Hepatic stellate cell (primary cell): Measurements from ENCODE around the gene CASP5.
"Not testable (repeated sequence)": the region's sequence is repeated elsewhere in the genome, so short reads cannot be mapped to it uniquely, and the experiment has no call there.

Source experiments
- DNase-seq: peaks from one replicate; pipeline ENCODE4 v3.0.0; 2011; ENCODE audit warnings: low spot score

The CASP5 gene

GRCh38 chr11:105033343-105033742, 10.4 kb upstream of the CASP5 start:
- DNase-seq: no peak

- DNase-seq: no peak
Measured at GRCh38 chr11:105032495-105032894, 9.5 kb upstream of the CASP5 start.

DNA sequence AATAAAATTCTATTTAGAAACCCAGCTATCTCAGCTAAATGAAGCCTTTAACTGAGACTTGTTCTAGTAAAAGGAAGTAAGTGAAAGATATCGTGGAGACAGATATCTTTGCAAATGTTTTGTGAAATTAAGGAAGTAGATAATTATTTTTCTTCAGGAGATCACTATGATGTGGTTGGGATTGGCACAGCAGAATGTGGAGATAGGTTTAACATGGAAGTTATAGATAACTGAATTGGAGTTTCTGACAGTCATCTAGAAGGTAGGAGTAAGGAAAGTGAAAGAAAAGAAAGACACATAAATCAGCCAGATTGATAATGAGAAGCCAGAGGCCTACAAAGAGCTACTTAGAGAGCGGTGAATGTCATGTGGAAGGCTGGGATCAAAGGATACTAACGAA, 4.7 kb upstream of the CASP5 start:
- no peak for DNase-seq

DNA sequence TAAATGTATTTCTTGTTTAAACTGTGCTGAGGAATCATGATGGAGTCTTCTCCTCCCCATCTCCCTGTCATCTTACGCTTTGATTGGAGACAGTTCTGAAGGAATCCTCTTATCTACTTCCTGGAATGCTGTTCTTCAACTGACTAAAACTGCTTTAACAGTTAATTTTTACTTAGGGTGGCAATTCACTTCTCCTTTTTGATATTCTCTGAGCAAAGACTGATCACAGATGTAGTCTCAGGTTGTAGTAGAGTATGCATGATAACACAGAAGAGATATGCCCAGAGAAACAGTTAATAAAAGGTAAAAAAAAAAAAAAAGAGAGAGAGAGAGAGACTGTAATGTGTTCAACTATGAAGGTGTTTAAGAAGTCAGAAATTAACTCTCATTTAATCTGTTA, 1.4 kb upstream of the CASP5 start:
- DNase-seq: no peak

- DNase-seq: no peak
Measured at GRCh38 chr11:105022527-105022926, 441 bp downstream of the CASP5 start.

DNA sequence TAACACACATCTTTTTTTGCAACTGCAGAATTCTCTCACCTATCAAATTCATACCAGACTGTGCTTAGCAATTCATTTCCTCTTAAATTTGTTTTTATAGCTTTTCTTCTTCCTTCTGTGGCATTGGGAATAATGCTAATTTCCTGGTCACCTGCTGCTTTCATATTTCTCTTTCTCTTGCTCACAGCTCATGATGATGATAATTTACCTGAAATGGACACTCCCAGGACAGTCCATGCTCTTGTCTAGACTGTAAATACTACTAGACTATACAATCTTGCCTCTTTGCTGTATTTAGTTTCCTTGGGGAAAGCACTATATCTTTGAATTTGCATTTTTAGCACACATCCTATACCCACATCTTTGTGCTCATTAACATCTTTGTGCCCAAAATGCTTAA, 15.5 kb downstream of the CASP5 start:
- no peak for DNase-seq

GRCh38 chr11:105005451-105005845, 17.5 kb downstream of the CASP5 start:
- no peak for DNase-seq

DNA sequence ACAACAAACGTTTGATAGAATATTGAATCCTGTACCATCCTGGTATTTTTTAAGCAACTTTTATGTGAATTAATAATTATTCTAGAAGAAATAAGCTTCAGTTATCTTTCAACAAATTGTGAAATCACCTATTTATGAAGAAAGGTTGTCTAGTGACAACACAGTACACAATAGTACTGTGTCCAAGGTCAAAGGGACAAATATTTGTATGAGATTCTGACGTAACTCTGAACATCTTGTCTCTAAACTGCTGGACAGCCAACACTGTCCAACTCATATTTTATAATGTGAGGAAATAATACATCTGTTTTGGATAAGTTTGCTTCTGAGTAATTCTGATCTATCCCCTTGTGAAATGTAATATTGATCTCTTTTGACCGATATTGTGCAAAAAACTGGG, 18.9 kb downstream of the CASP5 start:
- DNase-seq: no peak

GRCh38 chr11:105003151-105003550, 19.8 kb downstream of the CASP5 start:
- DNase-seq: no peak

- DNase-seq: no peak
Measured at GRCh38 chr11:105000797-105001196, 22.2 kb downstream of the CASP5 start.

DNA sequence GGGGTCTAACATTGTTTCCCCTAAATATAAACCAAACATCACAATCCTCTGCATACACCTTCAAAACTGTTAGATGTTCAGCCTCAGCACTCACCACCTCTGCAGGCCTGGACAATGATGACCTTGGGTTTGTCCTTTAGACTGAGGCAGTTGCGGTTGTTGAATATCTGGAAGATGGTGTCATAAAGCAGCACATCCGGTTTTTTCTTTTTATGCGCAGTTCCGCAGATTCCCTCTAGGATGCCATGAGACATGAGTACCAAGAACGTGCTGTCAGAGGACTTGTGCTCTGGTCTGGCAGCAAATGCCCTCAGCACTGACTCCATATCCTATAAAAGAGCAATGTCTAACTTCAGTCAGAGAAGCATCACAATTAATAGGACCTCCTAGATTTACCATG, 22.8 kb downstream of the CASP5 start:
- DNase-seq: no peak

DNA sequence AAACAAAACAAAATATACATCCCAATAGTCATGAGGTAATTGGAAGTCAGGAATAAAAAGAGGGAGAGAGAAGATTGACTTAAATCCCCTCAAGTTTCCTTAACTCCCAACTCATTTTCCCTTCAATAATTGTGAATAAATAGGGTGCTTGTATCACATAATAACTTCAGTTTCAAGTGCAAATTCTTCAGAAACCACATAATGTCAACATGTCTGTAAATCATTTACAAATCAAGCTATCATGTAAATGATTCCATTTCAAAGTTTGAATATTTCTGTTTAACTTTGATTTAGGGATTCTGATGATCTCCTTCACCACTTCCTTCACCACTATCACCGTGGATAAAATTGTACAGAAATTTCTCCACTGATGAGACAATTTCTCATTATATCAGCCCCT, 23.2 kb downstream of the CASP5 start:
- no peak for DNase-seq

- DNase-seq: peak; percentile 5
Measured at GRCh38 chr11:104997288-104997687, 25.7 kb downstream of the CASP5 start.

- no peak for DNase-seq
Measured at GRCh38 chr11:104995001-104995408, 28.0 kb downstream of the CASP5 start.

GRCh38 chr11:104992781-104993180, 30.2 kb downstream of the CASP5 start:
- no peak for DNase-seq

- DNase-seq: no peak
Measured at GRCh38 chr11:104991994-104992393, 31.0 kb downstream of the CASP5 start.

GRCh38 chr11:104984808-104985207, 38.2 kb downstream of the CASP5 start:
- no peak for DNase-seq

DNA sequence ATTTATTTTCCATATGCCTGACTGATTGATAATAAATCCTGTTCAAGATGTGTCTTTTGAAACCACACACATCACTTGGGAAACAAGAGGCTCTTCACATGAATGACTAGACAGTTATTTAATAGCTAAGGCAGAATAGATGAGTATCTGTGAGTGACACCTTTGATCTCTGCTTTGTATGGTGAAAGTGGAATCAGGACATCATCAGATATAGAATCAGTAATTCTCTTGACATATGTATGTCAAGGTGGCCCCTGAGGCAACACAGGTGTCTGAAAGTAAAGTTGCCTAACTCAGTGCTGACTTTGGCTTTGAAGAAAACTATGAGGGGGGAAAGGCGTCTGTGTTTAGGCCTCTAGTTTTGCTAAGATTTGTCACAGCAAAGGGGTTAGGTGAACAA, 43.1 kb downstream of the CASP5 start:
- no peak for DNase-seq

- DNase-seq: no peak
Measured at GRCh38 chr11:104973616-104974015, 49.4 kb downstream of the CASP5 start.

DNA sequence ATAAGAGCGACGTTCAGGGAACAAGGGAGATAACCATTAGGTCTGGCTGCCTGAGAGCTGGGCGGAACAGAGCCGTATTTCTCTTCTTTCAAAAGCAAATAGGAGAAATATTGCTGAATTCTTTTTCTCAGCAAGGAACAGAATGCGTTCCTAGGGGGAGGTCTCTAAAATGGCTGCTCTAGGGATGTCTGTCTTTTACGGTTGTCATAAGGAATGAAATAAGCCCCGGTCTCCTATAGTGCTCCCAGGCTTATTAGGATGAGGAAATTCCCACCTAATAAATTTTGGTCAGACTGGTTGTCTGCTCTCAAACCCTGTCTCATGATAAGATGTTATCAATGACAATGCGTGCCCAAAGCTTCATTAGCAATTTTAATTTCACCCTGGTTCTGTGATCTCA, 50.0 kb downstream of the CASP5 start:
- DNase-seq: not testable (repeated sequence)

DNA sequence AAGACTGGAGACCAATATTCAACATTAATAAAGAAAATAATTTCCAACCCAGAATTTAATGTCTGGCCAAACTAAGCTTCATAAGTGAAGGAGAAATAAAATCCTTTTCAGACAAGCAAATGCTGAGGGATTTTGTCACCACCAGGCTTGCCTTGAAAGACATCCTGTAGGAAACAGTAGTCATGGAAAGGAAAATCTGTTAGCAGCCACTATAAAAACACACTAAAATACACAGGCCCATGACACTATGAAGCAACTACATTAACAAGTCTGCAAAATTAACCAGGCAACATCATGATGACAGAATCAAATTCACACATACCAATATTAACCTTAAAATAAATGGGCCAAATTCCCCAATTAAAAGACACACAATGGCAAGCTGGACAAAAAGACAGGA, 52.2 kb downstream of the CASP5 start:
- DNase-seq: no peak

DNA sequence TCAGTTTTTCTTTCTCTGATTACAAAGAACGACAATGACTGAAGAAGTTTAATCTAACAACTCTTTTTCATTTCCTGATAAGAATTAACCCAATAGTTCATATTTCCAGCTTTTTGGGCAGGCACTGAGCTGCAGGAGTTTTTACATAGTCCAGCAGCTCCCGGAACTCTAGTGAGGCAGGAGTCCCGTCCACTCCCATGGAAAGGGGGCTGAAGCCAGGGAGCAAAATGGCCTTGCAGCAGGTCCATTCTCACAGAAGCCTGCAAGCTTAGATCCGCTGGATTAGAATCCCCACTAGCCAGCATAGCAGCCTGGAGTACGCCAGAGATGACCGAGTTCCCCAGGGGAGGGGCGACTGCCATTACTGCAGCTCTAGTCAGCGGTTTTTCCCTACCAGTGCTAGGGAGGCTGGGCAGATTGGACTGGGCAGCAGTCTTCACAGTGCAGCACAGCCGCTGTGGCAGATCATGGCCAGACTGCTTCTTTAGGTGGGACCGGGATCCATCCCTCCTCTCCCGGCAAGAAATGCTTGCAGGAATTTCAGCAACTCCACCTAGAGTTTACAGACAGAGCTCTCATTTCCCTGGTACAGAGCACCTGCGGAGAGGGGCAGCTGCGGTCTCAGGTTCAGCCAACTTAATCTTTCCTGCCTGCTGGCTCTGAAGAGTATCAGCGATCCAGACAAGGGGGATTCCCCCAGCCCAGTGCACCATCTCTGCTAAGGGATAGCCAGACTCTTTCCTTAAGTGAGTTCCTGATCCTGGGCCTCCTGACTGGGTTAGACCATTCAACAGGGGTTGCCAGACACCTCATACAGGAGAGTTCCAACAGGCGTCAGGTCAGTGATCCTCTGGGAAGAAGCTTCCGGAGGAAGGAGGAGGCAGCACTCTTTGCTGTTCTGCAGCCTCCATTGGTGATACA, 53.9 kb downstream of the CASP5 start:
- DNase-seq: peak; percentile 21

- peak; percentile 5 for DNase-seq
Measured at GRCh38 chr11:104968355-104968855, 54.6 kb downstream of the CASP5 start, which contains the start of gene CASP4. TSS of gene CASP4 (minus strand) at chr11:104968574. CDS start at chr11:104968525, 49 bp downstream.
